Stomach (tissue), 4 donors: ENCODE data around the gene CDV3.
"Not testable (repeated sequence)": the region's sequence is repeated elsewhere in the genome, so short reads cannot be mapped to it uniquely, and the experiment has no call there.

ENCODE experiments used
- CTCF ChIP-seq, 7 experiments: fragments of 450-650 bp in 4 of 7; fragments of 200-600 bp in 3 of 7; sonication (generic) in 3 of 7; IDR thresholded peaks; one replicate each; pipeline ENCODE4 v1.5.1; 2016 to 2019; ENCODE audit warnings: antibody characterized with exemption in 7 of 7, control low read depth in 2 of 7, mild to moderate bottlenecking in 1 of 7
- EP300 ChIP-seq: sonication (generic); formaldehyde crosslinking; IDR thresholded peaks from one replicate; pipeline ENCODE4 v1.6.1; 2017; ENCODE audit warnings: antibody characterized with exemption
- POLR2A ChIP-seq, 4 donors: fragments of 450-650 bp; IDR thresholded peaks; one replicate each; pipeline ENCODE4 v1.6.1; 2016; ENCODE audit warnings: antibody characterized with exemption in 4 of 4, control low read depth in 2 of 4, mild to moderate bottlenecking in 1 of 4, moderate library complexity in 1 of 4
- POLR2AphosphoS5 ChIP-seq, 3 donors: sonication (generic); formaldehyde crosslinking; IDR thresholded peaks; one replicate each; pipeline ENCODE4 v1.6.1; 2016; ENCODE audit warnings: antibody characterized with exemption in 3 of 3

- TF ChIP-seq POLR2A (IDR thresholded peaks at IDR 0.05); POLR2AphosphoS5 (IDR thresholded peaks at IDR 0.05); EP300; CTCF (IDR thresholded peaks at IDR 0.05): not testable (repeated sequence)
These were observed 28.5 kb upstream of the CDV3 start for GRCh38 chr3:133544983-133545382.
